Stimulated activated CD8-positive, alpha-beta memory T cell treated with anti-CD3 and anti-CD28 coated beads, Interleukin-4, amount 100 ng/mL, for 24 hours (primary cell): Measurements from ENCODE around the gene EBF3.

Experiments
- DNase-seq: peaks from one replicate; pipeline ENCODE4 v3.0.0-alpha.2; 2020; ENCODE audit warnings: low read depth

EBF3 gene

GRCh38 chr10:129870474-129870757 is 93.7 kb downstream of the EBF3 start:
- no peak for DNase-seq

- no peak for DNase-seq
Measured at GRCh38 chr10:129869596-129870473, 94.2 kb downstream of the EBF3 start.

GRCh38 chr10:129868449-129869035 is 95.5 kb downstream of the EBF3 start:
- no peak for DNase-seq

- no peak for DNase-seq
Measured at GRCh38 chr10:129867631-129868179, 96.4 kb downstream of the EBF3 start.

- no peak for DNase-seq
Measured at GRCh38 chr10:129866894-129867293, 97.2 kb downstream of the EBF3 start.

GRCh38 chr10:129865960-129866359 is 98.1 kb downstream of the EBF3 start:
- no peak for DNase-seq

- no peak for DNase-seq
Measured at GRCh38 chr10:129865413-129865812, 98.7 kb downstream of the EBF3 start.

- no peak for DNase-seq
Measured at GRCh38 chr10:129864601-129865126, 99.4 kb downstream of the EBF3 start.

GRCh38 chr10:129864082-129864481 is 100.0 kb downstream of the EBF3 start:
- no peak for DNase-seq

GRCh38 chr10:129863201-129863663 is 100.8 kb downstream of the EBF3 start:
- no peak for DNase-seq

GRCh38 chr10:129861776-129862531 is 102.1 kb downstream of the EBF3 start:
- DNase-seq, result no peak

GRCh38 chr10:129860396-129860795 is 103.7 kb downstream of the EBF3 start:
- no peak for DNase-seq

- DNase-seq, result no peak
Measured at GRCh38 chr10:129859536-129859935, 104.5 kb downstream of the EBF3 start.

- DNase-seq, result no peak
Measured at GRCh38 chr10:129857242-129857960, 106.7 kb downstream of the EBF3 start.

GRCh38 chr10:129855836-129856563 is 108.1 kb downstream of the EBF3 start:
- no peak for DNase-seq

- DNase-seq, result no peak
Measured at GRCh38 chr10:129854796-129855705, 109.0 kb downstream of the EBF3 start.

- no peak for DNase-seq
Measured at GRCh38 chr10:129854158-129854557, 109.9 kb downstream of the EBF3 start.

- no peak for DNase-seq
Measured at GRCh38 chr10:129853562-129853903, 110.5 kb downstream of the EBF3 start.

- DNase-seq, result no peak
Measured at GRCh38 chr10:129852829-129853561, 111.1 kb downstream of the EBF3 start.
